GM10266 (cell line): ENCODE measurements around the gene REG4.
A peak's percentile ranks its signal among the peaks of the same experiment; 100 is the strongest.
"Not testable (repeated sequence)": the region's sequence is repeated elsewhere in the genome, so short reads cannot be mapped to it uniquely, and the experiment has no call there.

Experiments used
- DNase-seq: peaks from one replicate; pipeline ENCODE4 v3.0.0; 2012; ENCODE audit errors: extremely low spot score
- TF ChIP-seq, protein P1 (sequence below): IDR thresholded peaks from 2 replicates; pipeline ENCODE4 v1.5.1; 2012; ENCODE audit warnings: mild to moderate bottlenecking, low read depth; ENCODE audit not compliant: control insufficient read depth, insufficient read depth; ENCODE audit errors: missing control alignments

Gene REG4

DNA sequence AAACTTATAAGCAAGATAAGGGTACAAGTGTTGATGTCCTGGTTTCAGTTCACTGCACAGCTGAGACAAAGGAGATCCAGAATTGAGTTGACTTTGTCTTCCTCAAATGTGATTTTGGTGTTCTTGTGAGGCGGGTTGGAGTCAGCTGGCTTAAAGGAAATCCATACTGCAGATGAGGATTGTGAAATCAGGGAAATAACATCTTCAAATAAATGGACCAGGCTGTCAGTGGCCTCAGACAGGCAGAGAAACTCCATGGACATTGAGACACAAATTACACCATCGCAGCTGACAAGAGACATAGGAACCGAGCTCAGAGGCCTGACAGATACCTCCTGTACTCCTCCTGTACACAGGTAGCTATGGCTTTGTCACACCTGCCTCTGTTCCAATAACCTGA lies 27.0 kb upstream of the REG4 start:
- TF ChIP-seq, protein P1, sequence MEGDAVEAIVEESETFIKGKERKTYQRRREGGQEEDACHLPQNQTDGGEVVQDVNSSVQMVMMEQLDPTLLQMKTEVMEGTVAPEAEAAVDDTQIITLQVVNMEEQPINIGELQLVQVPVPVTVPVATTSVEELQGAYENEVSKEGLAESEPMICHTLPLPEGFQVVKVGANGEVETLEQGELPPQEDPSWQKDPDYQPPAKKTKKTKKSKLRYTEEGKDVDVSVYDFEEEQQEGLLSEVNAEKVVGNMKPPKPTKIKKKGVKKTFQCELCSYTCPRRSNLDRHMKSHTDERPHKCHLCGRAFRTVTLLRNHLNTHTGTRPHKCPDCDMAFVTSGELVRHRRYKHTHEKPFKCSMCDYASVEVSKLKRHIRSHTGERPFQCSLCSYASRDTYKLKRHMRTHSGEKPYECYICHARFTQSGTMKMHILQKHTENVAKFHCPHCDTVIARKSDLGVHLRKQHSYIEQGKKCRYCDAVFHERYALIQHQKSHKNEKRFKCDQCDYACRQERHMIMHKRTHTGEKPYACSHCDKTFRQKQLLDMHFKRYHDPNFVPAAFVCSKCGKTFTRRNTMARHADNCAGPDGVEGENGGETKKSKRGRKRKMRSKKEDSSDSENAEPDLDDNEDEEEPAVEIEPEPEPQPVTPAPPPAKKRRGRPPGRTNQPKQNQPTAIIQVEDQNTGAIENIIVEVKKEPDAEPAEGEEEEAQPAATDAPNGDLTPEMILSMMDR, result no peak
- DNase-seq, result no peak

DNA sequence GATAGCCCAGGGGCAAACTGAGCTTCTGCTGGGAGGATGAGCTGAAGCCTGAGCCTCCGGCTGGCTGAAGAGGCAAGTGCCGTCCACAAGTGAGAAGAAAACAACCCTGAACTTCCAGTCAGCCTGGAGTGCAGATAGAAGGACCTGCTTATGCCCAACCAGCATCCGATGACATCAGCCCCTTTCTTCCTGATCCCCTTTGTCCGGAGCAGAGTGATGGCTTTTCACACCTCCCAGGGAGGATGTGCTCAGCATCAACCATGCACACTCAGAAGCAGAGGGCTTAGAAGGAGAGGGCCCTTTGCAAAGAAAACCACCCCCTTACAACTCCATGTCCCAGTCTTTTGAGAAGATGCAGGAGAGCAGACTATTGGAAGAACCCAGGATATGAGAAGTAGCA lies 23.7 kb upstream of the REG4 start:
- TF ChIP-seq, protein P1, result no peak
- no peak for DNase-seq

DNA sequence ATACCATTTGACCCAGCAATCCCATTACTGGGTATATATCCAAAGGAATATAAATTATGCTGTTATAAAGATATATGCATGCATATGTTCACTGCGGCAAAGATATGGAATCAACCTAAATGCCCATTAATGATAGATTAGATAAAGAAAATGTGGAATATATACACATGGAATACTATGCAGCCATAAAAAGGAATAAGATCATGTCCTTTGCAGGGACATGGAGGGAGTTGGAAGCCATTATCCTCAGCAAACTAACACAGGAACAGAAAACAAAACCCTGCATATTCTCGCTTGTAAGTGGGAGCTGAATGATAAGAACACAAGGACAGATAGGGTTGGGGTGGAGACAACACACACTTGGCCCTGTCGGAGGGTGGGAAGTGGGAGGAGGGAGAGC lies 19.8 kb upstream of the REG4 start:
- no peak for DNase-seq
- TF ChIP-seq, protein P1, result no peak

DNA sequence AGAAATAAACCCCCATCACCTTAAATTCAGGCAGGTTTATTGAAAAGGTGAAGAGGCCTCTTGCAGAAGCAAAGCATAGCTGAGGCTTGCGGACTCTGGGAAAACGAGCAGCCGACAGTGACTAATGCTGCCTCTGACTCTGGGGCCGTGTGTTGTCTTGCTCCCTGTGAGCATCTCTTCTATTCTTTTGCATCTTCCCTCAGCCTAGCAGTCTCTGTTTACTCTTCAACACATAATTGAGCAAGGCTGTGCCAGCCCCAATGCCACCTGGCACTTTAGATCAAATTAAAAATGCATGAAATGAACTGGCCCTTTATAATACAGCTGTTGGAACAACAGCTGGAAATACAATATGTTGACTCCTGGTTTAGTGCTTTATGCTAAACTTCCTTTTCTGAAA lies 18.4 kb upstream of the REG4 start:
- no peak for DNase-seq
- TF ChIP-seq, protein P1, result no peak

DNA sequence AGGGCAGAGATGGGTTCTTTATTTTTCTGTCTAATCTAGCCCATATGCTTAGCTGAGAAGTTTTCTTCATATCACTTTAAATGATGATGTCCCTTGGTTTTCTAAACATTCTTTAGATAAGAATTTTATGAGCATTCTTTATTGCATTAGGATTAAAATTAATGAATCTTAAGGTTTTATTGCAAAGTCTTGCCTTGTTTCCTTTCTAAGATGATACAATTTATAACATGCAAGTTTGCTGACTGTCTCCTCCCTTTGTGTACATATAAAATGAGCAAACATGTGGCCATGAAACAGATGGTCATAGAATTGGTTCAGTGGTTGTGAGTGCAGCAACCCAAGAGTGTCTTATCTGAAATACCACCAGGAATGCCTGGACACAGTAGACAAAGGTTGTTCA lies 17.7 kb upstream of the REG4 start:
- DNase-seq, result not testable (repeated sequence)

DNA sequence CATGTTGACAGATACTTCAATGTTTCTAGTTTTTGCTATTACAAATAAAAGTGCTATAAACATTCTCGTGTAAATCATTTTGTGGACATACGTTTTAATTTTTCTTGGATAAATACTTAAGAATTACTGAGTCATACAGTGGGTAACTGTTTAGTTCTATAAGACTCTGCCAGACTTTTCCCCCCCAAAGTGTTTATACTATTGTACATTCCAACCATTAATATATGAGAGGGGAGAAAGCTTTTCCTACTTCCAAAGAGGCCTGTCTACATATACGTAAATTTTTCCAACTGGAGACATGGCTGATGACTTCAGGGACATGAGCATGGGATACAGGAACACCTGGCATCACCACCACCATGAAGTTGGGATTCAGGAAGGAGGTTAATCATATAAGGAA lies 17.0 kb upstream of the REG4 start:
- TF ChIP-seq, protein P1, result no peak
- no peak for DNase-seq

DNA sequence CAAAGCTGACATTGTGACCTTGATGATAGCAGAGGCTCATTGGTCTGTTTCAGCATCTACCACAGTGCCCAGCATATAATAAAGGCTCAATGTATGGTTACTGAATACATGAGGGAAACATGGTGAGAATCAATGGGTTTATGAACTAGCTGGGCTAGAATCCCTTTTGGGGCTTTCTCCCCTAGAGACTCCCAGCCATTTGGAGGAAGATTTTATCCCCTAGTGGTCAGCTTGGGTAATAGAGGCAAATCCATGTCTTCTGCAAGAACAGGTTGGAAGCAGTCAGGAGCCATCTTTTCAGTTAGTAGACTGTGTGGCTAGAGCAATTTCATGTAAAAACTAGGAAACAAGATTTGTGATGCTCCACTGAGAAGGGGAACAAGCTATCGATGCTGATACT lies 15.8 kb upstream of the REG4 start:
- no peak for DNase-seq
- TF ChIP-seq, protein P1, result peak; percentile 23

DNA sequence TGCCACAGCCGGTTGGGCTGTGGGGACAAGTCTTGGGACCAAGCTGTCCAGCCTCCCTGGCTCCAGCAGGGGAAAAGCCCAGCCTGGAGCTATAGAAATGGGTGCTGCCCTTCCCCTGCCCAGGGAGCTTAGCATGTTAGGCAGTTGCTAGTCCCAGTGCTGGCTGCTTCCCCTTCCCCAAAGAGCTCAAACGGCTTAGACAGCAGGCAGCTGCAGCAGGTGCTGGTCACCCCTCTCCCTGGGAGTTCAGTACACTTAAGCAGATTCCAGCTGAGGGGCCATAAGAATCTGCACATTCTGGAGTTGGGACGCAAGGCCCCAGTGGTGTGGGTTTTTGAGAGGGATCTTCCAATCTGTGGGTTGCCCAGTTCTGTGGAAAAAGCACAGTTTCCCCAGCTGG lies 11.1 kb upstream of the REG4 start:
- DNase-seq, result no peak
- TF ChIP-seq, protein P1, result no peak
